Vagina (tissue), 2 donors: ENCODE measurements around the gene KIF26A. TPM values are rescaled to one million over a fixed set of nuclear protein-coding genes. Genes with fewer than 3 reads are reported as not detected.

ENCODE experiments used
- DNase-seq, 2 donors: peaks; one replicate each; pipeline ENCODE4 v3.0.0-alpha.2; 2017; ENCODE audit errors: extremely low spot score in 2 of 2
- H3K27ac ChIP-seq: fragments of 200-600 bp; sonication (generic); one replicate; pipeline ENCODE4 v1.5.1; 2019
- H3K27me3 ChIP-seq: fragments of 200-600 bp; sonication (generic); one replicate; pipeline ENCODE4 v1.5.1; 2019
- H3K36me3 ChIP-seq, 2 donors: fragments of 200-600 bp; sonication (generic); one replicate each; pipeline ENCODE4 v1.5.1; 2017 to 2019
- H3K4me1 ChIP-seq: fragments of 200-600 bp; sonication (generic); one replicate; pipeline ENCODE4 v1.5.1; 2019
- H3K4me3 ChIP-seq, 2 donors: fragments of 200-600 bp; sonication (generic); 1 replicate in 1 of 2; 2 replicates in 1 of 2; pipeline ENCODE4 v1.5.1; 2016 to 2019
- H3K9me3 ChIP-seq: fragments of 200-600 bp; sonication (generic); one replicate; pipeline ENCODE4 v1.5.1; 2019
- POLR2A ChIP-seq, 2 donors: fragments of 450-650 bp; IDR thresholded peaks; one replicate each; pipeline ENCODE4 v1.6.1; 2017; ENCODE audit warnings: antibody characterized with exemption in 2 of 2, mild to moderate bottlenecking in 2 of 2, moderate library complexity in 2 of 2
- POLR2AphosphoS5 ChIP-seq, 2 donors: sonication (generic); formaldehyde crosslinking; IDR thresholded peaks; one replicate each; pipeline ENCODE4 v1.9.0; 2017; ENCODE audit warnings: antibody characterized with exemption in 2 of 2, mild to moderate bottlenecking in 2 of 2, low read depth in 1 of 2; ENCODE audit not compliant: insufficient read depth in 1 of 2
- intact Hi-C: fragments of 100-400 bp; cut with DNase I; formaldehyde crosslinking; loops from one replicate; pipeline ENCODE4 v1.15.1; 2023
- total RNA-seq: library from RNA; depleted of rRNA; stranded (reverse); fragments of >200 nt; gene quantifications from one replicate; pipeline ENCODE4 v1.2.3, GENCODE V29; 2016
- TF ChIP-seq, protein P1 (sequence below), 3 experiments: fragments of 450-650 bp in 2 of 3; fragments of 200-600 bp in 1 of 3; sonication (generic) in 1 of 3; IDR thresholded peaks; one replicate each; pipeline ENCODE4 v1.5.1; 2017 to 2019; ENCODE audit warnings: antibody characterized with exemption in 3 of 3, mild to moderate bottlenecking in 2 of 3, moderate library complexity in 2 of 3

The KIF26A gene
- total RNA-seq, 1 donor from 2014 or later = 2.7 TPM

- H3K4me1 ChIP-seq = no peaks in the 10 kb centered on the region
- intact Hi-C loops = no loop called here
- H3K4me3 ChIP-seq = no peak overlapping the region
- no peaks in the 10 kb centered on the region for H3K27me3 ChIP-seq
- H3K36me3 ChIP-seq = no peaks in the 10 kb centered on the region
- no peaks in the 10 kb centered on the region for H3K9me3 ChIP-seq
- no peak overlapping the region for H3K27ac ChIP-seq
- TF ChIP-seq, protein P1, sequence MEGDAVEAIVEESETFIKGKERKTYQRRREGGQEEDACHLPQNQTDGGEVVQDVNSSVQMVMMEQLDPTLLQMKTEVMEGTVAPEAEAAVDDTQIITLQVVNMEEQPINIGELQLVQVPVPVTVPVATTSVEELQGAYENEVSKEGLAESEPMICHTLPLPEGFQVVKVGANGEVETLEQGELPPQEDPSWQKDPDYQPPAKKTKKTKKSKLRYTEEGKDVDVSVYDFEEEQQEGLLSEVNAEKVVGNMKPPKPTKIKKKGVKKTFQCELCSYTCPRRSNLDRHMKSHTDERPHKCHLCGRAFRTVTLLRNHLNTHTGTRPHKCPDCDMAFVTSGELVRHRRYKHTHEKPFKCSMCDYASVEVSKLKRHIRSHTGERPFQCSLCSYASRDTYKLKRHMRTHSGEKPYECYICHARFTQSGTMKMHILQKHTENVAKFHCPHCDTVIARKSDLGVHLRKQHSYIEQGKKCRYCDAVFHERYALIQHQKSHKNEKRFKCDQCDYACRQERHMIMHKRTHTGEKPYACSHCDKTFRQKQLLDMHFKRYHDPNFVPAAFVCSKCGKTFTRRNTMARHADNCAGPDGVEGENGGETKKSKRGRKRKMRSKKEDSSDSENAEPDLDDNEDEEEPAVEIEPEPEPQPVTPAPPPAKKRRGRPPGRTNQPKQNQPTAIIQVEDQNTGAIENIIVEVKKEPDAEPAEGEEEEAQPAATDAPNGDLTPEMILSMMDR (IDR thresholded peaks at IDR 0.05) = no peak
- no peak for TF ChIP-seq POLR2A (IDR thresholded peaks at IDR 0.05)
- TF ChIP-seq POLR2AphosphoS5 (IDR thresholded peaks at IDR 0.05; ENCODE audit: insufficient read depth in 1 of 2, low read depth in 1 of 2) = no peak
- no peak for DNase-seq
These were observed 53.9 kb downstream of the KIF26A start for GRCh38 chr14:104192146-104192882.

DNA sequence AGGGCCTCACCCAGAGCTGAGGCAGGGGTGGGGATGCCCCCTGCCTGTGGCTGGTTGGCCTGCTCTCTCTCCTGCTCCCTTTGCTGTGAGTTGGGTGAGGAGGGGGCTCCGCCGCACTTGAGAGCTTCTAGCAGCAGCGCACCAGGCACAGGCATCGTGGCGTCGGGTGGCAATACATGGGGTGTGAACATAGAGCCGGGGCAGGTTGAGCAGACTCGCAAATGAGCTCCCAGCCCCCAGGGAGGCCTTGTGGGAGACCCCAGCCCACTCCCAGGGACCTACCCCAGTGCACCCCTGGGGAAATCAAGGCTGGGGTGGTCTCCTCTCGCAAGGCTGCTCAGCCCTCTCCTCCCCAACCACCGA, 54.5 kb downstream of the KIF26A start:
- Histone ChIP-seq H3K36me3 (no peaks in the 10 kb centered on the region), H3K9me3 (no peaks in the 10 kb centered on the region), H3K4me3 (no peak overlapping the region), H3K4me1 (no peaks in the 10 kb centered on the region), H3K27me3 (no peaks in the 10 kb centered on the region), H3K27ac (no peak overlapping the region)
- TF ChIP-seq POLR2AphosphoS5 (IDR thresholded peaks at IDR 0.05; ENCODE audit: insufficient read depth in 1 of 2, low read depth in 1 of 2) = no peak
- intact Hi-C loops = no loop called here
- no peak for DNase-seq

GRCh38 chr14:104194016-104194415, 55.6 kb downstream of the KIF26A start:
- no peak overlapping the region for H3K27ac ChIP-seq
- intact Hi-C loops = no loop called here
- no peaks in the 10 kb centered on the region for H3K27me3 ChIP-seq
- no peaks in the 10 kb centered on the region for H3K4me1 ChIP-seq
- no peak for TF ChIP-seq POLR2A (IDR thresholded peaks at IDR 0.05)
- H3K9me3 ChIP-seq = no peaks in the 10 kb centered on the region
- DNase-seq = no peak
- H3K36me3 ChIP-seq = no peaks in the 10 kb centered on the region
- no peak overlapping the region for H3K4me3 ChIP-seq

- no peak for DNase-seq
- no peak for TF ChIP-seq POLR2A (IDR thresholded peaks at IDR 0.05)
- TF ChIP-seq POLR2AphosphoS5 (IDR thresholded peaks at IDR 0.05; ENCODE audit: insufficient read depth in 1 of 2, low read depth in 1 of 2) = no peak
- TF ChIP-seq, protein P1 (IDR thresholded peaks at IDR 0.05) = no peak
- Histone ChIP-seq H3K9me3 (no peaks in the 10 kb centered on the region), H3K36me3 (no peaks in the 10 kb centered on the region), H3K4me3 (no peak overlapping the region), H3K27me3 (no peaks in the 10 kb centered on the region), H3K4me1 (no peaks in the 10 kb centered on the region), H3K27ac (no peak overlapping the region)
- intact Hi-C loops = no loop called here
These were observed 56.3 kb downstream of the KIF26A start for GRCh38 chr14:104194716-104195115.

DNA sequence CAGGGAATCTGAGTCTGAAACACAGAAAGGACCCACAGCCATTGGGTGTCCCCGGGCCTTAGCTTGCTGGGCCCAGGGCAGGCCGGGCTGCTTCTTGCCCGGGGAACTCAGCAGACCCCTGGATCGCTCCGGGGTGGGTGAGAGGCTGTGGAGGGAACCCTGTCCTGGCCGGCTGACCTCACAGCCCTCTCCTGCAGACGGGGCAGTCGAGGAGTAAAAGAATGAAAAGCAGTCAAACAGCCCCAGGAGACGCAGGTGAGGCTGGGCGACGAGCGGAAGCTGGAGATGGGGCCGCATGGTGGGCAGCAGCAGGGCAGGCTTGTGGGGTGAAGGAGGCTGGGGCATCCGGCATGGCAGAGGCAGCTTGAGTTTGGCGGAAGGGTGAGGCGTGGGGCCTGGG, 57.0 kb downstream of the KIF26A start:
- no peak for DNase-seq
- H3K27me3 ChIP-seq = no peaks in the 10 kb centered on the region

GRCh38 chr14:104195878-104196277, 57.5 kb downstream of the KIF26A start:
- no peak for TF ChIP-seq POLR2A (IDR thresholded peaks at IDR 0.05)
- TF ChIP-seq POLR2AphosphoS5 (IDR thresholded peaks at IDR 0.05; ENCODE audit: insufficient read depth in 1 of 2, low read depth in 1 of 2) = no peak
- TF ChIP-seq, protein P1 (IDR thresholded peaks at IDR 0.05) = no peak

More for the DNA sequence above, 57.0 kb downstream of the KIF26A start:
- intact Hi-C loops = no loop called here
- Histone ChIP-seq H3K27ac (no peak overlapping the region), H3K36me3 (no peaks in the 10 kb centered on the region), H3K4me3 (no peak overlapping the region), H3K9me3 (no peaks in the 10 kb centered on the region), H3K4me1 (no peaks in the 10 kb centered on the region)
- no peak for TF ChIP-seq POLR2AphosphoS5 (IDR thresholded peaks at IDR 0.05; ENCODE audit: insufficient read depth in 1 of 2, low read depth in 1 of 2)
- TF ChIP-seq, protein P1 (IDR thresholded peaks at IDR 0.05) = no peak
- no peak for TF ChIP-seq POLR2A (IDR thresholded peaks at IDR 0.05)

More at GRCh38 chr14:104195878-104196277, 57.5 kb downstream of the KIF26A start:
- no peaks in the 10 kb centered on the region for H3K9me3 ChIP-seq
- H3K36me3 ChIP-seq = no peaks in the 10 kb centered on the region
- H3K4me3 ChIP-seq = no peak overlapping the region
- DNase-seq = no peak
- no peaks in the 10 kb centered on the region for H3K4me1 ChIP-seq
- intact Hi-C loops = no loop called here
- H3K27ac ChIP-seq = no peak overlapping the region
- no peaks in the 10 kb centered on the region for H3K27me3 ChIP-seq
